Neural cell (in vitro differentiated cells): Measurements from ENCODE around the gene ACY1.

Experiments
- CTCF ChIP-seq: fragments of 450-650 bp; IDR thresholded peaks from 2 replicates; pipeline ENCODE4 v1.5.1; 2014; ENCODE audit warnings: antibody characterized with exemption, mild to moderate bottlenecking, moderate library complexity; ENCODE audit not compliant: poor library complexity, severe bottlenecking
- EP300 ChIP-seq: fragments of 450-650 bp; conservative IDR thresholded peaks from 2 replicates; pipeline ENCODE4 v1.6.1; 2014; ENCODE audit warnings: antibody characterized with exemption, mild to moderate bottlenecking, moderate library complexity; ENCODE audit not compliant: poor library complexity, severe bottlenecking
- EZH2 ChIP-seq: fragments of 200-600, 300-800 bp; shearing (Covaris generic), sonication (generic); IDR thresholded peaks from 2 replicates; pipeline ENCODE4 v1.6.1; 2014; ENCODE audit warnings: antibody characterized with exemption, low read length, borderline replicate concordance, mild to moderate bottlenecking; ENCODE audit not compliant: insufficient read depth, poor library complexity, severe bottlenecking
- MXI1 ChIP-seq: fragments of 450-650 bp; conservative IDR thresholded peaks from 2 replicates; pipeline ENCODE4 v1.6.1; 2014; ENCODE audit warnings: antibody characterized with exemption, mild to moderate bottlenecking; ENCODE audit not compliant: poor library complexity, severe bottlenecking
- POLR2AphosphoS5 ChIP-seq: IDR thresholded peaks from 2 replicates; pipeline ENCODE4 v1.6.1; 2012
- REST ChIP-seq: IDR thresholded peaks from 2 replicates; pipeline ENCODE4 v1.6.1; 2012; ENCODE audit warnings: borderline replicate concordance
- SMC3 ChIP-seq: fragments of 450-650 bp; conservative IDR thresholded peaks from 2 replicates; pipeline ENCODE4 v1.6.1; 2014; ENCODE audit warnings: antibody characterized with exemption, mild to moderate bottlenecking, moderate library complexity; ENCODE audit not compliant: poor library complexity
- TAF1 ChIP-seq: IDR thresholded peaks from 2 replicates; pipeline ENCODE4 v1.6.1; 2012; ENCODE audit warnings: low read depth

GRCh38 chr3:51959651-51960050 lies 23.7 kb upstream of the ACY1 start:
- no peak for TF ChIP-seq POLR2AphosphoS5
- no peak for TF ChIP-seq TAF1
- no peak for TF ChIP-seq EZH2
- TF ChIP-seq CTCF: no peak
- TF ChIP-seq SMC3: no peak
- TF ChIP-seq MXI1: no peak
- TF ChIP-seq REST: no peak
- TF ChIP-seq EP300: no peak
